ENCODE data around the gene WDR20.

GRCh38 chr14:102210421-102211042, 70.8 kb downstream of the WDR20 start:
- TF ChIP-seq CTCF (IDR thresholded peaks at IDR 0.05; ENCODE audit: borderline replicate concordance, extremely low read depth, low read length, poor library complexity, severe bottlenecking) (no peak), EZH2 (IDR thresholded peaks at IDR 0.05; ENCODE audit: borderline replicate concordance, low read depth, low read length, severe bottlenecking) (no peak)
